ENCODE results near the gene GPR157.
"Not testable (repeated sequence)": the region's sequence is repeated elsewhere in the genome, so short reads cannot be mapped to it uniquely, and the experiment has no call there.

- not testable (repeated sequence) for TF ChIP-seq EZH2 (IDR thresholded peaks at IDR 0.05; ENCODE audit: borderline replicate concordance, low read length); CTCF (IDR thresholded peaks at IDR 0.05; ENCODE audit: low read length)
Measured at GRCh38 chr1:9155405-9155804, 26.5 kb upstream of the GPR157 start.
